GM19395 (cell line): ENCODE results near the gene PGAP3.
"Not testable (repeated sequence)": the region's sequence is repeated elsewhere in the genome, so short reads cannot be mapped to it uniquely, and the experiment has no call there.

Source experiments
- ATAC-seq: cut with Tn5 transposase; IDR thresholded peaks from one replicate; pipeline ENCODE4 v1.9.1; 2021; ENCODE audit warnings: mild to moderate bottlenecking, moderate library complexity; ENCODE audit not compliant: unreplicated experiment

PGAP3 gene

DNA sequence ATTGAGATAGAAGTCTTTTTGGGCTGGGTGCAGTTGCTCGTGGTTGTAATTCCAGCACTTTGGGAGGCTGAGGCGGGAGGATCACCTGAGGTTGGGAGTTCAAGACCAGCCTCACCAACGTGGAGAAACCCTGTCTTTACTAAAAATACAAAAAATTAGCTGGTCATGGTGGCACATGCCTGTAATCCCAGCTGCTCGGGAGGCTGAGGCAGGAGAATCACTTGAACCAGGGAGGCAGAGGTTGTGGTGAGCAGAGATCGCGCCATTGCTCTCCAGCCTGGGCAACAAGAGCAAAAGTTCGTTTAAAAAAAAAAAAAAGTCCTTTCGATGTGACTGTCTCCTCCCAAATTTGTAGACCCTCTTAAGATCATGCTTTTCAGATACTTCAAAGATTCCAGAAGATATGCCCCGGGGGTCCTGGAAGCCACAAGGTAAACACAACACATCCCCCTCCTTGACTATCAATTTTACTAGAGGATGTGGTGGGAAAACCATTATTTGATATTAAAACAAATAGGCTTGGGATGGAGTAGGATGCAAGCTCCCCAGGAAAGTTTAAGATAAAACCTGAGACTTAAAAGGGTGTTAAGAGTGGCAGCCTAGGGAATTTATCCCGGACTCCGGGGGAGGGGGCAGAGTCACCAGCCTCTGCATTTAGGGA lies 11.4 kb upstream of the PGAP3 start:
- not testable (repeated sequence) for ATAC-seq

GRCh38 chr17:39697961-39698360 lies 10.1 kb upstream of the PGAP3 start:
- no peak for ATAC-seq

DNA sequence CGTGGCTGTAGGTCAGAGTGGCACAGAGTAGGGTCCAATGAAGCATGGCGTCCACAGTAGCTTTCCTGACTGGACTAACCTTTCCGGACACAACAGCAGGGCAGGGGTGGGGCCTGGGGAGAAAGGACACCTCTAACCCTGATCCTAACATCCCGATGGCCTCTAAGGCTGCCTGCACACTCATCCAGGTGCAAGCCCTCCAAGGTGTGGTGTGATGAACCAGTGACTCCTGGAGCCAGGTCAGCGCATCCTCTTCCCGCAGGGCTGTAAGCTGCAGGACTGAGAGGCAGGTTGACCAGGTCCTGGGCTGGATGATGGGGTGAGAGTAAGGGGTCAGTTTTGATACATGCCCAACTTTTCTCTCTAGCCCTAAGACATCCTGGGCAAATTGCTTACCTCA lies 8.9 kb upstream of the PGAP3 start:
- ATAC-seq = no peak

DNA sequence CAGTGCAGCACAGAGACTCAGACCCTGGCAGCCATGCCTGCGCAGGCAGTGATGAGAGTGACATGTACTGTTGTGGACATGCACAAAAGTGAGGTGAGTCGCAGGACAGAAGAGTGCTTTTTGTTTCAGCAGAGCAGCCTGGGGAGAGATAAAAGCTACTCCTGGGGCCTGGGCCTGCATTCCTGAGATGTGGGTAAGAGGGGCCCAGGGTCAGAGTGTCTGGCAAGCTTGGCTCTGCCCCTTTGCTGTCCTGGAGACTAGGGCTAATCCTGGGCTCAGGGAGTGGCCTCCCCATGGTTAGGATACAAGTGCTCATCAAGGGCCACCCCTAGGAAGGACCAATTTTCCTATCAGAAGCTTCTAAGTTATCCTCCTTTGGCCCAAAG lies 7.2 kb upstream of the PGAP3 start:
- ATAC-seq = no peak

GRCh38 chr17:39694593-39694992 lies 6.7 kb upstream of the PGAP3 start:
- ATAC-seq = no peak

DNA sequence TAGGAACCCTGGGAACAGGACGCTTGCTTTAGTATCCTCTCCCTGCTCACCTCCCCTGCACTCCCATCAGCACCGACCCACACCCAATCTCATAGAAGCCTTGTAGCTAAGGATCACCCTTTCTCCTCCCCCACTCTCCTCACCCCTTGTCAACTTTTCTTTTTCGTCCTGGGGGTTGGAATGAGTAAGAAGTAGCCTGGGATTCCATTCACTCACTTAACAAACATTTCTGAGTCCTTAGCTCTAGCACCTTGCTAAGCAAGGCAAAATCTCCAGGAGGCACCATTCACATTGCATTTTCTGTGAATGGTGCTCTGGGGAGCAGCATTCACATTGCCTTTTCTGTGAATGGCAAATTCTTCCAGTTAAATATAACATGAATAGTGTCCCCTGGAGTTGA lies 1.1 kb upstream of the PGAP3 start:
- ATAC-seq = no peak

DNA sequence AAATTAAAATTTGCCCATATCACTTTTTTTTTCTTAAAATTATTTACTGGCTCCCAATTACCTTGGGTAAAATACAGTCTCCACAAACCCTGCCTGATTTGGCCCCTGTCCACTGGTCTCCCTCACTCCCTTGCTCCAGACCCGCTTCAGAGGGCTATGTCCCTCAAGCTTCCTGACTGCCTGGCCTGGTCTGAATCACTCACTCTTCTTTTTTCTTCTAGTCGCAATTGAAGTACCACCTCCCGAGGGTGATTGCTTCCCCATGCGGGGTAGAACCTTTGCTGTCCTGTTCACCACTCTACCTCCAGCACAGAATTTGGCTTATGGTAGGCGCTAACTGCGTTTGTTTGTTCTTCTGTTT lies 598 bp upstream of the PGAP3 start:
- ATAC-seq = no peak

DNA sequence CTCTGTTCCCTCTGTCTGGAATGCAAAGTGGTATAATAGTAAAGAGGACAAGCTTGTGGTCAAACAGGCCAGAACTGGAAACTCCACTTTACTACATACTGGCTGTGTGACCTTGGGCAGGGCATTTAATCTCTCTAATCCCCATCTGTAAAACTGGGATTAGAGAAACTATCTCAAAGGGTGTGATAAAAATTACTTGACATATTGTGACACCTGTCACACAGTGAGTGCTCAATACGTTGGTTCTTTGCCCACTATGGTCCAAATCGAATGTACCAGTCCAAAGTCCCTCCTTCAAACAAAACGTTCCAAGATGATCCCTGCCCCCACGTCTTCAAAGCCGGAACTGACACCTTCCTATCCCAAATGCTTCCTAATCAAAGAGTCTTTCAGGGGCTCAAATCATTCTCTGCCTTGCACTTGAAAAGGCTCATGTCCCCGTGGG lies 734 bp downstream of the PGAP3 start:
- no peak for ATAC-seq

GRCh38 chr17:39684369-39685192 lies 3.3 kb downstream of the PGAP3 start:
- ATAC-seq = no peak

DNA sequence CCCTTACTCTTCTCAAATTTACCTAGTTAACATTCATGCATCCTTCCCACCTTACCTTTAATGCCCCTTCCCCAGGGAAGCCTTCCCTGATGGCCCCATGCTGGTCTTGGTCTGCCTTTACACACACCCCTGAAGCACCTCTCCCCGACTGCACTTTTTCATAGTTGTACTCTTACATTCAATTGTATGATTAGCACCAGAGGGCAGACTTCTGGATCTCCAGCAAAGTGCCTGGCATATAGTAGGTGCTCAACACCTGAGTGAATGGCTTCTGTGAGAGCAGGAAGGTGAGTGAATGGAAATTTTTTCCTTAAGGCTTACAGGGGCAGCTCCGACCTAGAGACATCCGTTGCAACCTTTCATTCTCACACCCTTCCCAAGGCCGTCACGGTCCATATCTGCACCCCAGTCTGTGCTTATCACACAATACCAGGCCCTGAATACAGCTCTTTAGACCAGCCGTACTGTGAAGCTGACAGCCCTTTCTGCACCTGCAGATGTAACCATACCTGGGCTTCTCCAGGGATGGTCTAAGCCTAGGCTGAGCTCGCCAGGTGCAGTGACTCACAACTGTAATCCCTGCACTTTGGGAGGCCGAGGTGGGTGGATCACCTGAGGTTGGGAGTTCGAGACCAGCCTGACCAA lies 4.4 kb downstream of the PGAP3 start:
- ATAC-seq = no peak

- no peak for ATAC-seq
Measured at GRCh38 chr17:39679521-39680192, 8.2 kb downstream of the PGAP3 start.

DNA sequence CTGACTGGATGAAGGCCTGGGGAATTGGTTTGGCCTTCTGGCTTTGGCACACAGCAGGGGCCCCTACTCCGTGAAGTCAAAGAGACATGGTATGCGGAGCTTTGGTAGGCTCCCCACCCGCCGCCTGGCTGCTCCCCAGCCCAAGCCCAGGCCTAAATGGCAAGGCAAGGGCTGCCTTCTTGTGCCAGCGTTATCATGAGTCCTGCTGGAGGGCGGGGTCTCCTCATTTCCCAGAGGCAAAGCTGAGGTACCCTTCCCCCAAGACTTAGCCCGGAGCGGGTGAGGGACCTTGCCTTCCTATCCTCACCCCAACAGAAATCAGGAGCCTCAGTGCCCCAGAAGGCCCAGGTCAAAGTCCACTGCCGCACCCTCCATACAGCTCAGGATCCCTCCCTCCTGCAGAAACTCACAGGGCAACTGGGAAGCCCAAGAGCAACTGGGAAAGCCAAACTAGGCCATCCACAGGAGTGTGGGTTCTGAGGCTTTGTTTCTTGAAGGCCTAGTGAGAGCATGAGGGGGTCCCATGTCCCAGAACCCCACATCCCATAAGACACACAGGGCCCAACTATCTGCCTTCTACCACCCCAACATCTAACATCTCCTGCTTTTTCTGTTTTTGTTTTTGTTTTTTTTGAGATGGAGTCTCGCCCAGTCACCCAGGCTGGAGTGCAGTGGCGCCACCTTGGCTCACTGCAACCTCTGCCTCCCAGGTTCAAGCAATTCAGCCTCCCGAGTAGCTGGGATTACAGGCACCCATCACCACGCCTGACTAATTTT lies 9.3 kb downstream of the PGAP3 start:
- no peak for ATAC-seq

DNA sequence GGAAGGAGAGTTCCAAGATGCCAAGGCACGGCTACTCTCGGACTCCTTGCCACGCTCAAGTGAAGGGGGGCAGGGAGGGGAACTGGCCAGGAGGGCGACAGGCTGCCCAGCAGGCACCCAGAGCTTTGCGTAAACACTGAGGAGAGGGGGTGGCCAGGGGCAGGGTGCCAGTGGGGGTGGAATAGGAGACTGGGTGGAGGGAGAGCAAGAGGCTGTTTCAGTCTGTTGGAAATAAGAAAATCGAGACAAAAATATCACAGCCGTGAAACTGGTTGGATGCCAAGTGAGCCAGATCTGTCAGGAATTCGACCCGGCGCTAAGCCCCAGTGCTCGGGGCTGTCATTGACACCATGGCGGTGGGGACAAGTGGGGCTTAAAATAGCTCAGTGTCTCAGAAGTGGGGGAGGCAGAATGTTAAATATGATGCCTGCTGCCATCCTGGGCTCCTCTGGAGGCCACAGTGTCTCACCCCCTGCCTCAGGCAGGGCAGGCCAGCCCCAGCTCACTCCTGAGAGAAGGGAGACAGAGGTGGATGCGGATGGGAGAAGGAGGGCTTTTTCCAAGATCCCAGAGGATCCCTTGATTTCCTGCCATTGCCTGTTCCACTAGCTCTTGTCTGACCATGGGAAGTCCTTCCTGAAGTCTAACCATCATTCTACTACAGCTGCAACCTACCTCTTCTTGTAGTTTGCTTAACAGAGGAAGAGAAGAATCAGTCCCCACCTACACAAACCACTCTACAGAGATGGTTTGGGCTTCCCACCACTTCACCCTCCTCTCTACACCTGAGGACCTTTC lies 10.1 kb downstream of the PGAP3 start:
- no peak for ATAC-seq

- no peak for ATAC-seq
Measured at GRCh38 chr17:39677072-39677471, 10.8 kb downstream of the PGAP3 start.

DNA sequence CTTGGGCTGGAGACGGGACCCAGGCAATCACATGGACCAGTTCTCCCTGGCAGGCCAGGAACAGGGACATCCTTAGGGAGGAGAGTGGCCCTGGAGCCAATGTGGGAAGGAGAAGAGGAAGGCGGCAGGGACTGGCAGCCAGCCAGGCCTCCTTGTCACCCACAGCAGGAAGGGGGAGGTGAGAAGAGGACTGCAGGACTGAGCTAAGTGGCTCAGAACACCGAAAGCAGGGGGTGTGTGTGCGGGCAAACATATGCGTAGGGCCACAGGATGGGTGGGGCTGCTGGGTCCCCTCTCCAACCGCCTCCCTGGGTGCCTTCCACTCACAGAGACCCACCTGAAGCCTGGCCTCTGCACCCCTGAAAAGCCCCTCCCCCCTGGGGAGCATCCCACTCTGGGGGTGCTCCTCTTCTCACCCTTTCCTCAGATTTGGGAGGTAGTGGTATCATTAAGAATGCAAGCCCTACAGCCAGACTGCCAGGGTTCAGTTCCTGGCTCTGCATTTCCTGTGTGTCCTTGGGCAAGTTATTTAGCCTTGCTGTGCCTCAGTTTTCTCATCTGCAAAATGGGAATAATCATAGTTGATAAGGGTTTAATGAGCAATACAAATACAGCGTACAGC lies 11.5 kb downstream of the PGAP3 start:
- no peak for ATAC-seq

- ATAC-seq = no peak
Measured at GRCh38 chr17:39675390-39676082, 12.3 kb downstream of the PGAP3 start.

DNA sequence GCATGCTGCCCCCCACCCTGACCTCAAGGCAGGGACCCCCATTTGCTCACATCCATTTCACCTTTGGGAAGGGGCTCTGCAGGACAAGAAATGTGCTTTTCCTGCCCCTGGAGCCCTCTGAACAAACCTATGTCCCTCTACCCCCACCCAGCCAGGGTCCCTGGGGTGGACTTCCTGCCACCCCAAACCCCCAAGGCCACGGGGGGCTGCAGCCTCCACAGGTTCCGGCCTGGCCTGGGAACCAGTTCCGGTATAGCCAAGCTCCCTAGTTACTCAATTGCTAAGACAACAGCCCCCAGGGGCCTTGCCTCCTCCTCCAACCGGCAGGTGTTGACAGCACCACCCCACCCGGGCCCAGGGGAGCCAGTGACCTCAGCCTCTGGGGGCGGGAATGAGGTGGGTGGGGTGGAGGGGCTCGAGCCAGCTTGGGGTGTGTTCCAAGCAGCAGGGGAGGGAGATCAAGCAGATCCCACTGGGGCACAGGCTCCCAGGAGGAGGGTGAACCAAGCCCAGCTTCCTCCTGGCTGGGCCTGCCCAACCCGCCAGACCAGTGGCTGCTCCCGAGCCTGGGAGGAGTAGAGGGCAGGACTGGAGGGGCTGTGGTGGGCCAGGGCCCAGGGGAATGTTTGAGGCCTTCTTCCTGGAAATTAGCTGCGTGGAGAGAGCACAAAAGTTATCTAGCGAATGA lies 13.0 kb downstream of the PGAP3 start:
- ATAC-seq = no peak

DNA sequence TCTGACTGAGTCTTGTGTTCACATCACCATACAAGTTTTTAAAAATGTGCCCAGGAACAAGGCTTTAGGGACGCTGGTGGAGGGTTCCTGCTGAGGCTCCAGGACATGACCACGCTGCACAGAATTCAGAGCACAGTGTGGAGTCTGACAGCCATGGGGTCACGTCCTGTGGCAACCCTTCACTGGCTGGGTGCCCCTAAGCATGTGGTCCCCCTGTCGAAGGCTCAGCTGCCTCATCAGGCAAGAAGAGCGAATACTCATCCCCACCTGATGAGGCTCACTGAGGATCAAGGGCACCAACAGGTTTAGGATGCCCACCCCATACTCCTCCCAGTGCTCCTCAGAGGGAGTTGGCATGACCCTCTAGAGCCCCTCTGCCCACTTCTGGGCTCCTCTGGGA lies 13.7 kb downstream of the PGAP3 start:
- no peak for ATAC-seq
